Endothelial cell of umbilical vein (primary cell): ENCODE data around the gene TBX4. TPM values are rescaled to one million over a fixed set of nuclear protein-coding genes. Genes with fewer than 3 reads are reported as not detected.

Source experiments
- BruUV-seq: library from RNA; stranded (reverse); fragments of 400-500 nt; replicated peaks from 2 replicates; lab custom pipeline; 2021; lab: Mats Ljungman, UMichigan
- CTCF ChIA-PET: fragments of 300-600, 350-600 bp; sonication (Branson Sonifier 250); formaldehyde crosslinking; loops from one replicate; lab custom pipeline; 2021; ENCODE audit warnings: antibody characterized with exemption, inconsistent platforms; lab: Charles Lee
- POLR2A ChIA-PET: fragments of 300-600, 350-600 bp; sonication (Branson Sonifier 250); formaldehyde crosslinking; loops from one replicate; lab custom pipeline; 2021; ENCODE audit warnings: antibody characterized with exemption, inconsistent platforms; lab: Charles Lee
- DNase-seq: peaks from one replicate; pipeline ENCODE4 v3.0.0-alpha.2; 2011; ENCODE audit warnings: low read depth, low spot score
- FAIRE-seq: peaks from 2 replicates; lab custom pipeline; 2011; peaks lifted over from hg19 to GRCh38; lab: Jason Lieb, UNC
- H2AFZ ChIP-seq: 2 replicates; pipeline ENCODE4 v1.6.0; 2012; ENCODE audit warnings: low read depth, low read length, control low read depth, inconsistent platforms
- H3K27ac ChIP-seq: 2 replicates; pipeline ENCODE4 v1.5.1; 2011; ENCODE audit warnings: low read depth, mild to moderate bottlenecking, control low read depth, low read length, moderate library complexity; ENCODE audit not compliant: insufficient read depth
- H3K27me3 ChIP-seq, 2 experiments: 2 replicates each; pipeline versions ENCODE4 v1.6.0 to v1.6.1; 2011; ENCODE audit warnings: low read length in 2 of 2, mixed read lengths in 1 of 2; ENCODE audit not compliant: control insufficient read depth in 2 of 2, insufficient read depth in 2 of 2
- H3K36me3 ChIP-seq, 2 experiments: 2 replicates in 1 of 2; 3 replicates in 1 of 2; pipeline ENCODE4 v1.5.1; 2011; ENCODE audit warnings: low read length in 2 of 2, mild to moderate bottlenecking in 1 of 2, moderate library complexity in 1 of 2; ENCODE audit not compliant: control insufficient read depth in 2 of 2, insufficient read depth in 2 of 2; ENCODE audit errors: extremely low read depth in 1 of 2
- H3K4me1 ChIP-seq: 3 replicates; pipeline ENCODE4 v1.5.1; 2011; ENCODE audit warnings: mild to moderate bottlenecking, low read length; ENCODE audit not compliant: control insufficient read depth, insufficient read depth; ENCODE audit errors: extremely low read depth
- H3K4me2 ChIP-seq: 2 replicates; pipeline ENCODE4 v1.6.1; 2011; ENCODE audit warnings: low read length, control low read depth, mixed read lengths; ENCODE audit not compliant: insufficient read depth
- H3K4me3 ChIP-seq, 3 experiments: fragments of 200-600 bp in 1 of 3; sonication (generic), shearing (Covaris generic) in 1 of 3; replicated peaks in 1 of 3; 2 replicates each; pipeline ENCODE4 v1.5.1; 2011 to 2016; ENCODE audit warnings: control low read depth in 3 of 3, low read length in 3 of 3, mild to moderate bottlenecking in 2 of 3, inconsistent platforms in 1 of 3, low read depth in 1 of 3, moderate library complexity in 1 of 3; ENCODE audit not compliant: insufficient read depth in 1 of 3
- H3K79me2 ChIP-seq: 2 replicates; pipeline ENCODE4 v1.6.0; 2012; ENCODE audit warnings: low read length, inconsistent platforms; ENCODE audit not compliant: control insufficient read depth, insufficient read depth
- H3K9ac ChIP-seq: replicated peaks from 2 replicates; pipeline ENCODE3; 2011; ENCODE audit warnings: low read length, control low read depth; ENCODE audit not compliant: insufficient read depth; ENCODE audit errors: extremely low read depth
- H3K9me1 ChIP-seq: replicated peaks from 3 replicates; pipeline ENCODE4 v1.6.0; 2011; ENCODE audit warnings: mild to moderate bottlenecking, low read length; ENCODE audit not compliant: control insufficient read depth, insufficient read depth; ENCODE audit errors: extremely low read depth
- H3K9me3 ChIP-seq: replicated peaks from 2 replicates; pipeline ENCODE4 v1.5.1; 2012; ENCODE audit warnings: low read length, inconsistent platforms; ENCODE audit not compliant: control insufficient read depth, insufficient read depth
- H4K20me1 ChIP-seq: replicated peaks from 2 replicates; pipeline ENCODE3; 2011; ENCODE audit warnings: mild to moderate bottlenecking, low read length; ENCODE audit not compliant: control insufficient read depth, insufficient read depth; ENCODE audit errors: extremely low read depth
- EZH2 ChIP-seq: IDR thresholded peaks from 2 replicates; pipeline ENCODE4 v1.6.1; 2012; ENCODE audit warnings: borderline replicate concordance, low read depth, mild to moderate bottlenecking, moderate library complexity, low read length, inconsistent platforms; ENCODE audit not compliant: severe bottlenecking
- FOS ChIP-seq: IDR thresholded peaks from 2 replicates; pipeline ENCODE4 v1.6.1; 2011; ENCODE audit warnings: mild to moderate bottlenecking, low read length, moderate library complexity, borderline replicate concordance; ENCODE audit not compliant: insufficient read depth
- GATA2 ChIP-seq: IDR thresholded peaks from 2 replicates; pipeline ENCODE4 v1.7.0; 2011; ENCODE audit warnings: low read depth, mild to moderate bottlenecking, moderate library complexity, mixed read lengths, low read length; ENCODE audit not compliant: insufficient read length, insufficient read depth
- JUN ChIP-seq: IDR thresholded peaks from 2 replicates; pipeline ENCODE4 v1.6.1; 2011; ENCODE audit warnings: borderline replicate concordance, low read depth; ENCODE audit not compliant: insufficient read length, insufficient read depth
- MAX ChIP-seq: IDR thresholded peaks from 2 replicates; pipeline ENCODE4 v1.6.1; 2011; ENCODE audit not compliant: insufficient read depth, insufficient read length
- MYC ChIP-seq: IDR thresholded peaks from one replicate; pipeline ENCODE4 v1.6.1; 2011; ENCODE audit warnings: mild to moderate bottlenecking, low read depth, low read length
- POLR2A ChIP-seq: IDR thresholded peaks from 2 replicates; pipeline ENCODE4 v1.6.1; 2012; ENCODE audit warnings: low read depth, mild to moderate bottlenecking, control low read depth, low read length
- dilution Hi-C: fragments of 300-500 bp; cut with MboI; formaldehyde crosslinking; loops from one replicate; pipeline ENCODE4 v1.15.0; 2019; ENCODE audit warnings: low sequenced_read_pairs; ENCODE audit not compliant: extremely low pct_ligation_motif_present
- intact Hi-C: fragments of 100-400 bp; cut with micrococcal nuclease; formaldehyde crosslinking; loops from one replicate; pipeline ENCODE4 v1.10.0; 2022
- polyA plus RNA-seq, 4 experiments: library from polyadenylated mRNA; depleted of rRNA in 3 of 4; stranded (reverse) in 3 of 4; unstranded in 1 of 4; fragments of >200 nt; gene quantifications; 2 replicates each; pipeline versions ENCODE4 v1.2.1 to v1.2.3, GENCODE V29; 2011 to 2012; ENCODE audit warnings: missing spikeins in 1 of 4
- total RNA-seq: library from RNA; stranded (reverse); gene quantifications from 2 replicates; pipeline ENCODE4 v1.2.3, GENCODE V29; 2021
- TF ChIP-seq, protein P1 (sequence below), 2 donors: IDR thresholded peaks; 1 replicate in 1 of 2; 2 replicates in 1 of 2; pipeline ENCODE4 v1.5.1; 2011; ENCODE audit warnings: low read length in 2 of 2, mild to moderate bottlenecking in 2 of 2, moderate library complexity in 2 of 2, control low read depth in 1 of 2, inconsistent platforms in 1 of 2, low read depth in 1 of 2; ENCODE audit not compliant: insufficient read depth in 1 of 2; ENCODE audit errors: extremely low read depth in 1 of 2

TBX4 gene
- total and polyA plus RNA-seq, 2 donors (not counting 3 experiments of a cell fraction or from before 2014, with no cell fraction given): not detected

DNA sequence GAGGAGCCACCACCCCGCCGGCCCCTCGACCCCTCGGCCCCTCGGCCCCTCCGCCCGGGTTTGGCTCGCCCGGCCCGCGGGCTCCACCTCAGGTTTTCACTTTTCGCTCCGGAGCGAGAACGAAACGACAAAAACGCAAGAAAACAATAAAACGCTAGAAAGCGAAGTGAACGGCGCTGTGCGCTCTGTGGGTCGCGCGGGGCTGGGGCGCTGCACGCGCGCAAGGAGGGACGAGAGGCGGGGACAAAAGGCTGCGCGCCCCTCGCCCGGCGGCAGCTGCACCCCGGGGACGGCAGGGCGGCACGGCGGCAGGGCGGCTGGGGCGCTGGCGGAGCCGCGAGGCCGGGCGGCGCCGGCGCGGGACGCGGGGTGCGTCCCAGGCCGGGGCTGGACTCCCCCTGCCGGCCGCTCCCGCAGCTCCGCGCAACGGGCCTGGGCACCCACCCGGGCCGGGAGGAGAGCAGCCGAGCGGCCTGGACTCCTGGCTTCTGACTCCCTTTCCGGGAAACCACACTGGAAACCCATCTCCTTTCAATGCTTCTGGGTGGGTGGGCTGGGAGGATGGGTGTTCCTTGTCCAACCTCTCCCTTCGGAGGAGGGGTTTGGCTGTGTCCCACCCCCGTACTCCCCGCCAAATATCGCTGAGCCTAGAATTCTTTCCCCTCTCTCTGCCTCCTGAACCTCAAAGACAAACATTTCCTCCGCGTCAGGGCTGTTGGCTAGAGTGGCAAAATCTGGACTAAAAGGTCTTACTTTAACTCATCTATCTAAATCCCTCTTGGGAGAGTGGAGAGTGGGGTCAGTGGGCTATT, 42.7 kb upstream of the TBX4 start:
- H3K79me2 ChIP-seq: no peaks in the 10 kb centered on the region
- intact Hi-C loops: loop anchor here (1.0 kb wide), 2 partner anchors 407 to 438 kb away; no protein-coding TSS in a partner anchor
- no peaks in the 10 kb centered on the region for H3K9me3 ChIP-seq
- no TSS peak for BruUV-seq
- H2AFZ ChIP-seq: peak overlapping the region; percentile 74
- ChIA-PET CTCF (interaction anchor here (0.6 to 6.4 kb wide), 11 partner anchors 9 to 689 kb away, joined by 3 to 53 read pairs (median 4); partner anchors contain the start of gene TBX2), POLR2A (no interaction called here)
- peaks cover 58 to 65% of the 10 kb centered on the region in 2 experiments for H3K27me3 ChIP-seq
- H3K4me3 ChIP-seq: peak overlapping the region; percentile 11 to 34 (median 16)
- dilution Hi-C loops: no loop called here
- FAIRE-seq (peak; percentile 68), DNase-seq (no peak)
- H3K9me1 ChIP-seq: no peaks in the 10 kb centered on the region
- H3K36me3 ChIP-seq: no peaks in the 10 kb centered on the region
- no peak overlapping the region for H3K9ac ChIP-seq
- peaks cover 14% of the 10 kb centered on the region for H3K4me1 ChIP-seq
- H4K20me1 ChIP-seq: no peaks in the 10 kb centered on the region
- TF ChIP-seq JUN (no peak), EZH2 (no peak), GATA2 (no peak), MAX (no peak), POLR2A (no peak), FOS (no peak), MYC (no peak)
- TF ChIP-seq, protein P1, sequence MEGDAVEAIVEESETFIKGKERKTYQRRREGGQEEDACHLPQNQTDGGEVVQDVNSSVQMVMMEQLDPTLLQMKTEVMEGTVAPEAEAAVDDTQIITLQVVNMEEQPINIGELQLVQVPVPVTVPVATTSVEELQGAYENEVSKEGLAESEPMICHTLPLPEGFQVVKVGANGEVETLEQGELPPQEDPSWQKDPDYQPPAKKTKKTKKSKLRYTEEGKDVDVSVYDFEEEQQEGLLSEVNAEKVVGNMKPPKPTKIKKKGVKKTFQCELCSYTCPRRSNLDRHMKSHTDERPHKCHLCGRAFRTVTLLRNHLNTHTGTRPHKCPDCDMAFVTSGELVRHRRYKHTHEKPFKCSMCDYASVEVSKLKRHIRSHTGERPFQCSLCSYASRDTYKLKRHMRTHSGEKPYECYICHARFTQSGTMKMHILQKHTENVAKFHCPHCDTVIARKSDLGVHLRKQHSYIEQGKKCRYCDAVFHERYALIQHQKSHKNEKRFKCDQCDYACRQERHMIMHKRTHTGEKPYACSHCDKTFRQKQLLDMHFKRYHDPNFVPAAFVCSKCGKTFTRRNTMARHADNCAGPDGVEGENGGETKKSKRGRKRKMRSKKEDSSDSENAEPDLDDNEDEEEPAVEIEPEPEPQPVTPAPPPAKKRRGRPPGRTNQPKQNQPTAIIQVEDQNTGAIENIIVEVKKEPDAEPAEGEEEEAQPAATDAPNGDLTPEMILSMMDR (IDR thresholded peaks at IDR 0.05; ENCODE audit: extremely low read depth in 1 of 2, insufficient read depth in 1 of 2, low read depth in 1 of 2, low read length in 2 of 2): peak; percentile 17 to 63
- H3K4me2 ChIP-seq: no peak overlapping the region
- no peak overlapping the region for H3K27ac ChIP-seq
